OCI-LY3 (cell line): ENCODE measurements around the gene CAVIN1.
A peak's percentile ranks its signal among the peaks of the same experiment; 100 is the strongest.

Experiments
- H2AFZ ChIP-seq: fragments of 200-600, 300-600 bp; shearing (Covaris generic); 2 replicates; pipeline ENCODE4 v1.6.0; 2014; ENCODE audit warnings: antibody characterized with exemption, low read depth, low read length
- H3K27ac ChIP-seq: fragments of 200-600, 300-600 bp; sonication (generic); 2 replicates; pipeline ENCODE4 v1.5.1; 2014; ENCODE audit warnings: mild to moderate bottlenecking, low read length, moderate library complexity, mixed read lengths
- H3K27me3 ChIP-seq: fragments of 200-600, 300-600 bp; sonication (generic); 2 replicates; pipeline ENCODE4 v1.6.1; 2014; ENCODE audit warnings: low read depth, low read length, mixed read lengths
- H3K36me3 ChIP-seq: fragments of 200-600, 300-600 bp; sonication (generic); replicated peaks from 2 replicates; pipeline ENCODE3; 2014; ENCODE audit warnings: low read depth, low read length, mixed read lengths
- H3K4me1 ChIP-seq: fragments of 300-600, 200-600 bp; sonication (generic); 2 replicates; pipeline ENCODE4 v1.6.1; 2014; ENCODE audit warnings: low read length, mixed read lengths
- H3K4me2 ChIP-seq: fragments of 200-600, 300-600 bp; sonication (generic); 2 replicates; pipeline ENCODE4 v1.6.1; 2014; ENCODE audit warnings: low read length, mixed read lengths
- H3K4me3 ChIP-seq: fragments of 300-600, 200-600 bp; sonication (generic); 2 replicates; pipeline ENCODE4 v1.5.1; 2014; ENCODE audit warnings: antibody characterized with exemption, mild to moderate bottlenecking, low read length, moderate library complexity
- H3K79me2 ChIP-seq: fragments of 300-600, 200-600 bp; shearing (Covaris generic); 2 replicates; pipeline ENCODE4 v1.6.1; 2014; ENCODE audit warnings: mild to moderate bottlenecking, low read length, mixed read lengths
- H3K9ac ChIP-seq: fragments of 300-600, 200-600 bp; shearing (Covaris generic); 2 replicates; pipeline ENCODE4 v1.6.0; 2014; ENCODE audit warnings: mild to moderate bottlenecking, low read length, moderate library complexity
- H3K9me3 ChIP-seq: fragments of 200-600, 300-600 bp; shearing (Covaris generic); 2 replicates; pipeline ENCODE4 v1.6.1; 2014; ENCODE audit warnings: low read length, mixed read lengths; ENCODE audit not compliant: insufficient read depth
- H4K20me1 ChIP-seq: fragments of 200-600, 300-600 bp; sonication (generic); 2 replicates; pipeline ENCODE4 v1.6.1; 2016; ENCODE audit warnings: low read length, mixed read lengths; ENCODE audit not compliant: insufficient read depth
- CTCF ChIP-seq: fragments of 200-600, 300-600 bp; sonication (generic); IDR thresholded peaks from 2 replicates; pipeline ENCODE4 v1.5.1; 2014; ENCODE audit warnings: antibody characterized with exemption, low read length, low read depth
- EZH2phosphoT487 ChIP-seq: fragments of 200-600 bp; shearing (Covaris generic); IDR thresholded peaks from 2 replicates; pipeline ENCODE4 v1.6.1; 2018; ENCODE audit warnings: antibody characterized with exemption, mixed run types, low read depth

The CAVIN1 gene

GRCh38 chr17:42406615-42407288, 16.3 kb downstream of the CAVIN1 start:
- H2AFZ ChIP-seq: no peak overlapping the region
- no peak overlapping the region for H3K27ac ChIP-seq
- H3K4me3 ChIP-seq: no peak overlapping the region
- peak overlapping the region; percentile 37 for H3K4me2 ChIP-seq
- no peaks in the 10 kb centered on the region for H4K20me1 ChIP-seq
- H3K4me1 ChIP-seq: peaks cover 67% of the 10 kb centered on the region
- H3K79me2 ChIP-seq: no peaks in the 10 kb centered on the region
- no peak overlapping the region for H3K9ac ChIP-seq
- no peaks in the 10 kb centered on the region for H3K9me3 ChIP-seq
- no peaks in the 10 kb centered on the region for H3K36me3 ChIP-seq
- peaks cover 6% of the 10 kb centered on the region for H3K27me3 ChIP-seq
- TF ChIP-seq EZH2phosphoT487: no peak
- no peak for TF ChIP-seq CTCF

GRCh38 chr17:42405963-42406495, 17.0 kb downstream of the CAVIN1 start:
- H3K4me3 ChIP-seq: no peak overlapping the region; the same call in 1 of the 2 replicates
- H3K4me1 ChIP-seq: peaks cover 61% of the 10 kb centered on the region
- no peak overlapping the region for H3K9ac ChIP-seq
- H3K4me2 ChIP-seq: peak overlapping the region; percentile 37
- no peak overlapping the region for H3K27ac ChIP-seq
- H3K9me3 ChIP-seq: no peaks in the 10 kb centered on the region
- no peaks in the 10 kb centered on the region for H3K36me3 ChIP-seq
- TF ChIP-seq CTCF (peak; percentile 92), EZH2phosphoT487 (no peak)
- H3K27me3 ChIP-seq: peaks cover 6% of the 10 kb centered on the region
- no peaks in the 10 kb centered on the region for H3K79me2 ChIP-seq
- no peak overlapping the region for H2AFZ ChIP-seq
- no peaks in the 10 kb centered on the region for H4K20me1 ChIP-seq

GRCh38 chr17:42405076-42405475, 18.0 kb downstream of the CAVIN1 start:
- H3K4me2 ChIP-seq: no peak overlapping the region
- no peak overlapping the region for H3K9ac ChIP-seq
- no peaks in the 10 kb centered on the region for H3K79me2 ChIP-seq
- no peak overlapping the region for H3K4me3 ChIP-seq
- H4K20me1 ChIP-seq: no peaks in the 10 kb centered on the region
- peaks cover 6% of the 10 kb centered on the region for H3K27me3 ChIP-seq
- no peaks in the 10 kb centered on the region for H3K9me3 ChIP-seq
- no peak overlapping the region for H3K27ac ChIP-seq
- no peak for TF ChIP-seq EZH2phosphoT487
- TF ChIP-seq CTCF: no peak
- H3K4me1 ChIP-seq: peaks cover 57% of the 10 kb centered on the region
- H3K36me3 ChIP-seq: no peaks in the 10 kb centered on the region
- H2AFZ ChIP-seq: no peak overlapping the region

- Histone ChIP-seq H3K79me2 (no peaks in the 10 kb centered on the region), H3K4me3 (no peak overlapping the region), H3K9ac (no peak overlapping the region), H3K27me3 (peaks cover 6% of the 10 kb centered on the region), H3K4me2 (no peak overlapping the region), H3K4me1 (peaks cover 56% of the 10 kb centered on the region), H4K20me1 (no peaks in the 10 kb centered on the region), H3K36me3 (no peaks in the 10 kb centered on the region), H2AFZ (no peak overlapping the region), H3K27ac (no peak overlapping the region), H3K9me3 (no peaks in the 10 kb centered on the region)
- TF ChIP-seq CTCF (no peak), EZH2phosphoT487 (no peak)
These were observed 18.6 kb downstream of the CAVIN1 start for GRCh38 chr17:42404326-42405055.
